Testis (tissue), 3 donors: ENCODE data around the gene C6orf132. TPM values are rescaled to one million over a fixed set of nuclear protein-coding genes. Genes with fewer than 3 reads are reported as not detected.

Experiments used
- DNase-seq: peaks from one replicate; pipeline ENCODE4 v3.0.0-alpha.2; 2019
- H3K27ac ChIP-seq, 2 donors: fragments of 200-600 bp; sonication (generic); one replicate each; pipeline ENCODE4 v1.5.1; 2019
- H3K27me3 ChIP-seq: fragments of 200-600 bp; sonication (generic); one replicate; pipeline ENCODE4 v1.5.1; 2019
- H3K36me3 ChIP-seq: fragments of 200-600 bp; sonication (generic); one replicate; pipeline ENCODE4 v1.5.1; 2017; ENCODE audit warnings: low read depth; ENCODE audit errors: missing control alignments
- H3K4me1 ChIP-seq: fragments of 200-600 bp; sonication (generic); one replicate; pipeline ENCODE4 v1.5.1; 2019
- H3K4me3 ChIP-seq, 2 donors: fragments of 200-600 bp; sonication (generic); one replicate each; pipeline ENCODE4 v1.5.1; 2017 to 2019
- H3K9me3 ChIP-seq: fragments of 200-600 bp; sonication (generic); one replicate; pipeline ENCODE4 v1.5.1; 2017
- POLR2A ChIP-seq: fragments of 450-650 bp; IDR thresholded peaks from one replicate; pipeline ENCODE4 v1.6.1; 2017; ENCODE audit warnings: antibody characterized with exemption, mild to moderate bottlenecking, moderate library complexity
- WGBS, 2 donors: methylation state at CpG; one replicate each; pipeline ENCODE4 v1.1.5; 2018; 5-methylcytosine and 5-hydroxymethylcytosine counted together
- intact Hi-C: fragments of 100-400 bp; cut with DNase I; formaldehyde crosslinking; loops from one replicate; pipeline ENCODE4 v1.15.1; 2023; ENCODE audit warnings: low total_unique reads
- polyA plus RNA-seq: library from polyadenylated mRNA; stranded (reverse); fragments of 350-450 nt; fragmentation: Illumina TruSeq; extraction: RNeasy Lipid Tissue Mini Kit (QIAGEN cat#74804); gene quantifications from one replicate; pipeline ENCODE4 v1.2.3, GENCODE V29; 2014; ENCODE audit warnings: low read depth, low replicate concordance; ENCODE audit not compliant: insufficient read depth
- total RNA-seq, 2 donors: library from RNA; depleted of rRNA; stranded (reverse); fragments of >200 nt; gene quantifications; one replicate each; pipeline ENCODE4 v1.2.3, GENCODE V29; 2016
- TF ChIP-seq, protein P1 (sequence below), 3 experiments: fragments of 450-650 bp in 2 of 3; fragments of 200-600 bp in 1 of 3; sonication (generic) in 1 of 3; IDR thresholded peaks; one replicate each; pipeline ENCODE4 v1.5.1; 2016 to 2019; ENCODE audit warnings: antibody characterized with exemption in 3 of 3, mild to moderate bottlenecking in 2 of 3, moderate library complexity in 1 of 3

The C6orf132 gene
- total and polyA plus RNA-seq, 3 donors from 2014 or later, result 1.1 to 2.0 (median 1.3) TPM

DNA sequence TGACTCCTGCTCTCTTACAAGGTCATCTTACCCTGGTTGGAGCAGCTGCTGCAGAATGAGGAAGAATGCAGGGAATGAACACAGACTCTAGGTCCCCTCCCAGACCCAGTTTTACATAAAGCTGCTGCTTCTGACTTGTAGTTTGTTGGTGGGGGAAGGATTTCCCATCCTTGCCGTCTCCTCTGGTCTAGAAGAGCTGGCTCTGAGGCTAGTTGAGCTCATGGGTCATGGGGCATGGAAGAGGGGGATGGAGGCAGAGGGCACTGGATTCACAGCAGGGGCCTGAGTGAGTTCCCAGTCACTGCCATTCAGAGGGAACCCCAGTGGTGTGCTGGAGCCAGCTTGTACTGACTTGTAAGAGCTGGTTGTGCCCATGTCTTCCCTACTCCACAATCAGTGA, 21.6 kb upstream of the C6orf132 start:
- Histone ChIP-seq H3K27me3 (no peaks in the 10 kb centered on the region), H3K9me3 (no peaks in the 10 kb centered on the region), H3K36me3 (no peaks in the 10 kb centered on the region), H3K4me1 (no peaks in the 10 kb centered on the region), H3K27ac (no peak overlapping the region), H3K4me3 (no peak overlapping the region)
- DNase-seq, result no peak
- intact Hi-C loops, result no loop called here
- 33 to 45% methylated on average over 1 of the region's 1 CpG for WGBS, 2 donors
- TF ChIP-seq POLR2A, result no peak
- TF ChIP-seq, protein P1, sequence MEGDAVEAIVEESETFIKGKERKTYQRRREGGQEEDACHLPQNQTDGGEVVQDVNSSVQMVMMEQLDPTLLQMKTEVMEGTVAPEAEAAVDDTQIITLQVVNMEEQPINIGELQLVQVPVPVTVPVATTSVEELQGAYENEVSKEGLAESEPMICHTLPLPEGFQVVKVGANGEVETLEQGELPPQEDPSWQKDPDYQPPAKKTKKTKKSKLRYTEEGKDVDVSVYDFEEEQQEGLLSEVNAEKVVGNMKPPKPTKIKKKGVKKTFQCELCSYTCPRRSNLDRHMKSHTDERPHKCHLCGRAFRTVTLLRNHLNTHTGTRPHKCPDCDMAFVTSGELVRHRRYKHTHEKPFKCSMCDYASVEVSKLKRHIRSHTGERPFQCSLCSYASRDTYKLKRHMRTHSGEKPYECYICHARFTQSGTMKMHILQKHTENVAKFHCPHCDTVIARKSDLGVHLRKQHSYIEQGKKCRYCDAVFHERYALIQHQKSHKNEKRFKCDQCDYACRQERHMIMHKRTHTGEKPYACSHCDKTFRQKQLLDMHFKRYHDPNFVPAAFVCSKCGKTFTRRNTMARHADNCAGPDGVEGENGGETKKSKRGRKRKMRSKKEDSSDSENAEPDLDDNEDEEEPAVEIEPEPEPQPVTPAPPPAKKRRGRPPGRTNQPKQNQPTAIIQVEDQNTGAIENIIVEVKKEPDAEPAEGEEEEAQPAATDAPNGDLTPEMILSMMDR (IDR thresholded peaks at IDR 0.05), result no peak

DNA sequence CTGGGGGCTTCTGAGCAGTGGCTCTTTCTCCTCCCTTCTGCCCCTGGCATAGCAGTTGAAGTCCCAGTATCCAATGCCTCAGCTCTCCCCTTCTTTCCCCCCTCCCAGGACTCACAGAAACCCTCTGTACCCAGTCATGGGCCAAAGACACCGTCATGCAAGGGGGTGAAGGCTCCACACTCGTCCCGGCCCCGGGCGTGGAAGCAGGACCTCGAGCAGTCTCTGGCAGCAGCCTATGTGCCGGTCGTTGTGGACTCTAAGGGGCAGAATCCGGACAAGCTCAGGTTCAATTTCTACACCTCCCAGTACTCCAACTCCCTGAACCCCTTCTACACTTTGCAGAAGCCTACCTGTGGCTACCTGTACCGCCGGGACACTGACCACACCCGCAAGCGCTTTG, 20.4 kb upstream of the C6orf132 start:
- H3K36me3 ChIP-seq, result no peaks in the 10 kb centered on the region
- no peaks in the 10 kb centered on the region for H3K9me3 ChIP-seq
- WGBS, 2 donors, result 85 to 86% methylated on average over 9 to 13 of the region's 13 CpGs
- H3K27ac ChIP-seq, result no peak overlapping the region
- TF ChIP-seq POLR2A, result no peak
- TF ChIP-seq, protein P1 (IDR thresholded peaks at IDR 0.05), result no peak
- no peak overlapping the region for H3K4me3 ChIP-seq
- no peak for DNase-seq
- intact Hi-C loops, result no loop called here
- no peaks in the 10 kb centered on the region for H3K4me1 ChIP-seq
- H3K27me3 ChIP-seq, result no peaks in the 10 kb centered on the region

DNA sequence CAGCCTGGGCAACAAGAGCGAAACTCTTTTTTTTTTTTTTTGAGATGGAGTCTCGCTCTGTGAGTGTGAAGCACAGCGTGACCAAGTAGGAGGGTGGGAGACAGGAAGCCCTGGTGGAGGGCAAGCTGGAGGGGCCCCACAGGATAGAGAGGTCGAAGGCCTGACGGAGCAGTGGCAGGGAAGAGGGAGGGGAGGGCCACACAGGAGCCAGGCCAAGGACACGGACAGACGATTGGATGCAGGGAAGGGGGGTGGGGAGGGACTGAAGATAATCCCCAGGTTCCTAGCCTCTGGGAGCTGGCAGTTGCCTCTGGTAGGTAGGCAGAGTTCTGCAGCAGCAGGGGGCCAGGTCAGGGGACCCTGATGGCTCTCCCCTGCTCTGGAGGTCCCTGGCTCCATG, 20.0 kb upstream of the C6orf132 start:
- intact Hi-C loops, result no loop called here
- H3K27ac ChIP-seq, result no peak overlapping the region
- H3K36me3 ChIP-seq, result no peaks in the 10 kb centered on the region
- H3K4me1 ChIP-seq, result no peaks in the 10 kb centered on the region
- no peak overlapping the region for H3K4me3 ChIP-seq
- no peaks in the 10 kb centered on the region for H3K9me3 ChIP-seq
- H3K27me3 ChIP-seq, result no peaks in the 10 kb centered on the region
- WGBS, 2 donors, result 48 to 73% methylated on average over 7 of the region's 7 CpGs
- TF ChIP-seq, protein P1 (IDR thresholded peaks at IDR 0.05), result no peak
- no peak for TF ChIP-seq POLR2A
- DNase-seq, result no peak

DNA sequence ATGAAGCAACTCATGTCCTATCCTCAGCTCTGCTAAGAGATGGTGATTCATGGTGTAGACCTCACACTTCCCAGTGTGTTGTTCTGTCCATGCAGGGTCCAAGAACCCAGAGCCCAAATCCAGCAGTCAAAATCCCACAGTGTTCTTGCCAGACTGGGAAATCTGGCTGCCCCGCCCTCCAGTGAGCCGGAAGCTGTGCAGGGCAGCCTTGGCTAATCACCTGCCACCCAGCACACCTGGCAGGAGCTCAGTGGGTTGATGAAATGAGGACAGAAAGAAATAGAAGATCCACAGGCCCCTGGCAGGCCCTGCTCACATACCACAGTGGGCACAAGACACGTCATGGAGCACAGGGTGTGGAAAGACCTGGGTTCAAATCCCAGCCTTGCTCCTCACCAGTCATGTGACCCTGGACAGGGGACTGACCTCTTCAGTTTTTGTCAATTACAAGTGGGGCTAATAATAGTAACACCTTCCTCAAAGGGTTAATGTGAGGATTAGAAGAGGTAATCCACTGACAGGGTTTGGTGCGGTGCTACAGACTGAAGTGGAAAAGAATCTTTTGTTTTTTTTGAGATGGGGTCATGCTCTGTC, 17.1 kb upstream of the C6orf132 start:
- WGBS, 2 donors, result 45 to 94% methylated on average over 2 to 4 of the region's 4 CpGs
- no peak for DNase-seq
- intact Hi-C loops, result no loop called here

More for the DNA sequence above, 17.1 kb upstream of the C6orf132 start:
- Histone ChIP-seq H3K4me3 (no peak overlapping the region), H3K9me3 (no peaks in the 10 kb centered on the region), H3K27ac (no peak overlapping the region), H3K4me1 (no peaks in the 10 kb centered on the region), H3K27me3 (no peaks in the 10 kb centered on the region), H3K36me3 (no peaks in the 10 kb centered on the region)
- TF ChIP-seq, protein P1 (IDR thresholded peaks at IDR 0.05), result no peak
- TF ChIP-seq POLR2A, result no peak
